Measurements from ENCODE around the gene ZBTB32.

Gene ZBTB32

DNA sequence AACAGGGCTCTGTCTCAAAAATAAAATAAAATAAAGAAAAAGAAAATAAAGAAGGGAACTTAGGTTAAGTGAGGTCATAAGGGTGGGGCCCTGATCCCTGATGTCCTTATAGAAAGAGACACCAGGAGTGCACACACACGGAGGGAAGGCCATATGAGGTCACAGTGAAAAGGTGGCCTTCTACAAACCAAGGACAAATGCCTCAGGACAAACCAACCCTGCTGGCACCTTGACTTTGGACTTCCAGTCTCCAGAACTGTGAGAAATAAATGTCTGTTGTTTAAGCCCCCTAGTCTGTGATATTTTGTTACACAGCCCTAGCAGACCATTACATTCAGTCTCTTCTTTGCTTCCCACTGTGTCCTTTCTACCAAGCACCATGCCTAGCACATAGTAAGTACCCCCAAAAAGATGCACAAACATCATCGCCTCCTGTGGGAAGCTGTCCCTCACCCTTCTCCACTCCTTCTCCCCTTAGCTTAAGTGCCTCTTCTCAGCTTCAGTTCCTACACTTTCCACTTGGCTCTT, 8.4 kb upstream of the ZBTB32 start:
- H3K79me2 ChIP-seq (ENCODE audit: control insufficient read depth, low read length) = no peaks in the 10 kb centered on the region
- peaks cover 4% of the 10 kb centered on the region; the same call in 1 of the 2 replicates for H3K4me1 ChIP-seq (ENCODE audit: control insufficient read depth, low read length)
- peaks cover 3% of the 10 kb centered on the region; the same call in 1 of the 2 replicates for H4K20me1 ChIP-seq (ENCODE audit: control insufficient read depth, insufficient read depth, low read depth, low read length)
- no peaks in the 10 kb centered on the region for H3K36me3 ChIP-seq (ENCODE audit: control insufficient read depth, low read length)
- 0 out of 2 replicates have a peak, but pooled peaks cover 2% of the 10 kb centered on the region for H3K27me3 ChIP-seq (ENCODE audit: control insufficient read depth, low read length)
- TF ChIP-seq EZH2phosphoT487 (IDR thresholded peaks at IDR 0.05; ENCODE audit: borderline replicate concordance, low read length) = no peak
- TF ChIP-seq, protein P1, sequence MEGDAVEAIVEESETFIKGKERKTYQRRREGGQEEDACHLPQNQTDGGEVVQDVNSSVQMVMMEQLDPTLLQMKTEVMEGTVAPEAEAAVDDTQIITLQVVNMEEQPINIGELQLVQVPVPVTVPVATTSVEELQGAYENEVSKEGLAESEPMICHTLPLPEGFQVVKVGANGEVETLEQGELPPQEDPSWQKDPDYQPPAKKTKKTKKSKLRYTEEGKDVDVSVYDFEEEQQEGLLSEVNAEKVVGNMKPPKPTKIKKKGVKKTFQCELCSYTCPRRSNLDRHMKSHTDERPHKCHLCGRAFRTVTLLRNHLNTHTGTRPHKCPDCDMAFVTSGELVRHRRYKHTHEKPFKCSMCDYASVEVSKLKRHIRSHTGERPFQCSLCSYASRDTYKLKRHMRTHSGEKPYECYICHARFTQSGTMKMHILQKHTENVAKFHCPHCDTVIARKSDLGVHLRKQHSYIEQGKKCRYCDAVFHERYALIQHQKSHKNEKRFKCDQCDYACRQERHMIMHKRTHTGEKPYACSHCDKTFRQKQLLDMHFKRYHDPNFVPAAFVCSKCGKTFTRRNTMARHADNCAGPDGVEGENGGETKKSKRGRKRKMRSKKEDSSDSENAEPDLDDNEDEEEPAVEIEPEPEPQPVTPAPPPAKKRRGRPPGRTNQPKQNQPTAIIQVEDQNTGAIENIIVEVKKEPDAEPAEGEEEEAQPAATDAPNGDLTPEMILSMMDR (IDR thresholded peaks at IDR 0.05; ENCODE audit: low read depth, low read length, poor library complexity, severe bottlenecking) = no peak
- H3F3A ChIP-seq (ENCODE audit: control insufficient read depth, insufficient read depth) = no peaks in the 10 kb centered on the region
- H3K9me2 ChIP-seq (replicated peaks; ENCODE audit: control insufficient read depth, low read length) = no peaks in the 10 kb centered on the region
- H3K4me3 ChIP-seq (ENCODE audit: low read length) = no peak overlapping the region
- no peaks in the 10 kb centered on the region for H3K9me3 ChIP-seq (ENCODE audit: control insufficient read depth, insufficient read depth, low read length)
- no peak overlapping the region for H3K4me2 ChIP-seq (ENCODE audit: low read length)
- no peak overlapping the region for H3K27ac ChIP-seq (ENCODE audit: low read depth, low read length)

DNA sequence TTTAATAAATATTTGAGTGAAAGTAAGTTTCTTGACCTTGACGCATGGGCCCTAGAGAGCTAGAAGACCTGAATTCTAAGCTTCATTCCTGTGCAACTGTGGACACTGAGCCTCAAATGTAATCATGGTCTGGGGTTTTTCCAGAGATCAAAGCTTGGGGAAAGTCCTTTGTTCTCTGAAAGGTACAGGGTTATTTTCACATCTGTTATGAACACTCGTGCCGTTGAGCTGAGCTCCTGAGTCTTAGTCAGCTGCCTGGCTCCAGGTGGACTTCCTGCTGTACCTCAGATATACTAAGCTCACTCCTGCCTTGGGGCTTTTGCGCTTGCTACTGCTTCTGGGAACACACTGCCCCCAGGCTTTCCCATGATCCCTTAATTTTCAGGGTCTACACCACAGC, 7.5 kb upstream of the ZBTB32 start:
- Histone ChIP-seq H3K4me1 (ENCODE audit: control insufficient read depth, low read length) (peaks cover 4% of the 10 kb centered on the region; the same call in 1 of the 2 replicates), H3K27ac (ENCODE audit: low read depth, low read length) (no peak overlapping the region), H3K9me3 (ENCODE audit: control insufficient read depth, insufficient read depth, low read length) (no peaks in the 10 kb centered on the region), H3K27me3 (ENCODE audit: control insufficient read depth, low read length) (0 out of 2 replicates have a peak, but pooled peaks cover 2% of the 10 kb centered on the region), H3K36me3 (ENCODE audit: control insufficient read depth, low read length) (no peaks in the 10 kb centered on the region), H3F3A (ENCODE audit: control insufficient read depth, insufficient read depth) (no peaks in the 10 kb centered on the region), H4K20me1 (ENCODE audit: control insufficient read depth, insufficient read depth, low read depth, low read length) (peaks cover 3% of the 10 kb centered on the region; the same call in 1 of the 2 replicates), H3K4me2 (ENCODE audit: low read length) (no peak overlapping the region), H3K9me2 (replicated peaks; ENCODE audit: control insufficient read depth, low read length) (no peaks in the 10 kb centered on the region), H3K79me2 (ENCODE audit: control insufficient read depth, low read length) (no peaks in the 10 kb centered on the region), H3K4me3 (ENCODE audit: low read length) (no peak overlapping the region)
- TF ChIP-seq EZH2phosphoT487 (IDR thresholded peaks at IDR 0.05; ENCODE audit: borderline replicate concordance, low read length) = no peak
- TF ChIP-seq, protein P1 (IDR thresholded peaks at IDR 0.05; ENCODE audit: low read depth, low read length, poor library complexity, severe bottlenecking) = no peak

DNA sequence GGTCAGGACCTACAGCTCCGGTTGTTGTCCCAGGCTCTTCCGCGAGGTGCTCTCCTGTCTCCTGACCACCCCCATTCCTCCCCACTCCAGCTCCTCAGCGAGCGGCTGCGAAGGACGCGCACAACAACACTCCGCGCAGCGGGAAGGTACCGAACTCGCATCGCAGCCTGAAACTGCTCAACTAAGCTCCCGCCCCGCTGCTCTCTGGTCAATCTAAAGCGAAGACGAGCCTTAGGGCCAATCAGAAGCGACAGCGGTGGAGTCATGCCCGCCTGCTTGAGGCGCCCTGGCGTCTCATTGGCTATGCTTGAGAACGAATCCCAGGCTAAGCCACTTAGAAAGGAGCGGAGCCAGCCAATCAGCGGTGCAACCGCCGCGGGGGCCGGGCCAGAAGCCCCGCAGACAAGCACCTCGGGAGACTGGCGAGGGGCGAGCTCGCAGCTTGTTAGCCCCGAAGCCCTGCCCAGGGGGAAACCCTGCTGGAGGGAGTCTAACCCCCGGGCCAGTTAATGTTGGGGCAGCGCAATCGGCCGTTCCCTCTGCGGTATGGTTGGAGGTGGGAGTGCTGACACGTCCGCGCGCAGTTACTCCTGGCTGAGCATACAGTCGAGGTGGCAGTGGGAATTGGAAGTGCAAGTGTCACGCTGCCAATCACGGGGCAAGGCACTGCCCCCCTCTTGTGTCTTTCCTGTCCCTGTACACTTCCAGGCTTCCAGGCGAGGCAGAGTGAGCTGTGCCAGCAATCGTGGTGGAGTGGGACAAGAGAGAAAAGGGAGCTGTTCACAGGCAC, 1.9 kb upstream of the ZBTB32 start:
- H3K27me3 ChIP-seq (ENCODE audit: control insufficient read depth, low read length) = no peaks in the 10 kb centered on the region
- no peaks in the 10 kb centered on the region for H3K79me2 ChIP-seq (ENCODE audit: control insufficient read depth, low read length)
- no peaks in the 10 kb centered on the region for H3K36me3 ChIP-seq (ENCODE audit: control insufficient read depth, low read length)
- H3F3A ChIP-seq (ENCODE audit: control insufficient read depth, insufficient read depth) = no peaks in the 10 kb centered on the region
- H3K4me1 ChIP-seq (ENCODE audit: control insufficient read depth, low read length) = peaks cover 5% of the 10 kb centered on the region
- peak overlapping the region; percentile 96 for H3K4me2 ChIP-seq (ENCODE audit: low read length)
- H3K9me2 ChIP-seq (replicated peaks; ENCODE audit: control insufficient read depth, low read length) = no peaks in the 10 kb centered on the region
- peak overlapping the region; percentile 83 for H3K4me3 ChIP-seq (ENCODE audit: low read length)
- H4K20me1 ChIP-seq (ENCODE audit: control insufficient read depth, insufficient read depth, low read depth, low read length) = no peaks in the 10 kb centered on the region
- TF ChIP-seq, protein P1 (IDR thresholded peaks at IDR 0.05; ENCODE audit: low read depth, low read length, poor library complexity, severe bottlenecking) = no peak
- TF ChIP-seq EZH2phosphoT487 (IDR thresholded peaks at IDR 0.05; ENCODE audit: borderline replicate concordance, low read length) = no peak
- H3K27ac ChIP-seq (ENCODE audit: low read depth, low read length) = no peak overlapping the region
- no peaks in the 10 kb centered on the region for H3K9me3 ChIP-seq (ENCODE audit: control insufficient read depth, insufficient read depth, low read length)
